Natural killer cell (primary cell): ENCODE results near the gene NAV2. TPM values are rescaled to one million over a fixed set of nuclear protein-coding genes. Genes with fewer than 3 reads are reported as not detected.
A peak's percentile ranks its signal among the peaks of the same experiment; 100 is the strongest.

Experiments used
- ATAC-seq, 3 donors: fragments of 150-1000 bp in 2 of 3; fragments of 200-7000 bp in 1 of 3; cut with Tn5 transposase; 1 replicate in 1 of 3; 2 replicates in 2 of 3; pipeline ENCODE4 v1.10.0; 2021; ENCODE audit warnings: mild to moderate bottlenecking in 2 of 3, moderate library complexity in 2 of 3
- DNase-seq, 2 donors: peaks; one replicate each; pipeline versions ENCODE4 v3.0.0 to v3.0.0-alpha.2; 2013 to 2021; ENCODE audit warnings: mixed read lengths in 1 of 2
- H3K27ac ChIP-seq: one replicate; pipeline ENCODE4 v1.5.1; 2013; ENCODE audit warnings: mild to moderate bottlenecking, low read length
- H3K27me3 ChIP-seq: one replicate; pipeline ENCODE4 v1.6.1; 2013; ENCODE audit warnings: low read length; ENCODE audit not compliant: control insufficient read depth, insufficient read depth
- H3K36me3 ChIP-seq: one replicate; pipeline ENCODE4 v1.6.1; 2013; ENCODE audit warnings: low read length; ENCODE audit not compliant: control insufficient read depth, insufficient read depth
- H3K4me1 ChIP-seq: one replicate; pipeline ENCODE4 v1.6.1; 2013; ENCODE audit warnings: low read length; ENCODE audit not compliant: control insufficient read depth, insufficient read depth
- H3K4me3 ChIP-seq: one replicate; pipeline ENCODE4 v1.5.1; 2013; ENCODE audit warnings: low read length
- H3K9me3 ChIP-seq: one replicate; pipeline ENCODE4 v1.6.1; 2013; ENCODE audit warnings: low read length; ENCODE audit not compliant: control insufficient read depth, insufficient read depth
- H3K27ac Mint-ChIP-seq, 2 donors: one replicate each; pipeline ENCODE4 v1.8.0; 2022; ENCODE audit warnings: mild to moderate bottlenecking in 2 of 2, mixed read lengths in 2 of 2, moderate library complexity in 1 of 2
- H3K27me3 Mint-ChIP-seq, 2 donors: one replicate each; pipeline ENCODE4 v1.8.0; 2022; ENCODE audit warnings: low read depth in 2 of 2, mixed read lengths in 2 of 2
- H3K36me3 Mint-ChIP-seq: one replicate; pipeline ENCODE4 v1.8.0; 2022; ENCODE audit warnings: mixed read lengths
- H3K4me1 Mint-ChIP-seq, 2 donors: one replicate each; pipeline ENCODE4 v1.8.0; 2022; ENCODE audit warnings: mixed read lengths in 2 of 2
- H3K4me3 Mint-ChIP-seq: one replicate; pipeline ENCODE4 v1.8.0; 2022; ENCODE audit warnings: mild to moderate bottlenecking, moderate library complexity, mixed read lengths
- H3K9me3 Mint-ChIP-seq, 2 donors: one replicate each; pipeline ENCODE4 v1.8.0; 2022; ENCODE audit warnings: mixed read lengths in 2 of 2
- WGBS: methylation state at CpG from one replicate; pipeline ENCODE4 v1.1.7; 2013; ENCODE audit warnings: missing lambda C conversion rate; ENCODE audit not compliant: insufficient coverage; 5-methylcytosine and 5-hydroxymethylcytosine counted together
- intact Hi-C: fragments of 100-400 bp; cut with micrococcal nuclease; formaldehyde crosslinking; loops from one replicate; pipeline ENCODE4 v1.14.2; 2022
- total RNA-seq, 4 donors: library from RNA; stranded (reverse); fragments of 120-200 nt in 1 of 4; gene quantifications; one replicate each; pipeline versions ENCODE4 v1.2.3 to v1.2.4, GENCODE V29; 2013 to 2022
- TF ChIP-seq, protein P1 (sequence below): fragments of 200-600 bp; IDR thresholded peaks from one replicate; pipeline ENCODE4 v1.8.0; 2022; ENCODE audit warnings: antibody characterized with exemption

NAV2 gene
- total RNA-seq, 3 donors from 2014 or later (not counting 1 experiment from before 2014, with no cell fraction given), result 0.14 to 1.6 (median 0.43) TPM

GRCh38 chr11:19775622-19776021 is 63.0 kb downstream of the NAV2 start:
- H3K4me3 Mint-ChIP-seq, result no peak overlapping the region
- WGBS, result 80% methylated on average over 4 of the region's 4 CpGs
- no peaks in the 10 kb centered on the region for H3K9me3 Mint-ChIP-seq

DNA sequence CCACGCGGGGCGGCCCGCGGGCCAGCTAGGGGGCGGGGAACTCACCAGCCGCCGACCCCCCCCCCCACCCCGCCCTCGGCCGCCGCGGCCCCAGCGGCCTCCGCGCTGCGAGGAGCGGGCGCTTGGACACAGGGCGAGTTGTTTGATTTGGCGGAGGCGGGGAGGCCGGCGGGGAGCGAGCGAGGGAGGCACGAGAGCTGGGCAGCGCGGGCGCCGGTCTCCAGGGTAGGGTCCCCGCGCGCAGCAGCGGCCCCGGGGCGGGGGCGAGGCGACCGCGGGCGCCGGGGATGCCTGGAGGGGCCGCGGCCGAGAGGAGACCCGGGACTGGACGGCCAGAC is 64.4 kb downstream of the NAV2 start:
- Mint-ChIP-seq H3K4me1 (peaks cover 6 to 11% of the 10 kb centered on the region in 2 donors), H3K4me3 (no peak overlapping the region), H3K36me3 (no peaks in the 10 kb centered on the region), H3K9me3 (no peaks in the 10 kb centered on the region), H3K27me3 (peaks cover 60 to 78% of the 10 kb centered on the region in 2 donors), H3K27ac (no peak overlapping the region)
- intact Hi-C loops, result no loop called here
- H3K9me3 ChIP-seq, result no peaks in the 10 kb centered on the region
- H3K27me3 ChIP-seq, result peaks cover 6% of the 10 kb centered on the region
- H3K27ac ChIP-seq, result no peak overlapping the region
- no peak for DNase-seq
- H3K36me3 ChIP-seq, result no peaks in the 10 kb centered on the region
- ATAC-seq, result no peak
- peaks cover 11% of the 10 kb centered on the region for H3K4me1 ChIP-seq
- H3K4me3 ChIP-seq, result no peak overlapping the region
- 2% methylated on average over 38 of the region's 48 CpGs for WGBS
- TF ChIP-seq, protein P1, sequence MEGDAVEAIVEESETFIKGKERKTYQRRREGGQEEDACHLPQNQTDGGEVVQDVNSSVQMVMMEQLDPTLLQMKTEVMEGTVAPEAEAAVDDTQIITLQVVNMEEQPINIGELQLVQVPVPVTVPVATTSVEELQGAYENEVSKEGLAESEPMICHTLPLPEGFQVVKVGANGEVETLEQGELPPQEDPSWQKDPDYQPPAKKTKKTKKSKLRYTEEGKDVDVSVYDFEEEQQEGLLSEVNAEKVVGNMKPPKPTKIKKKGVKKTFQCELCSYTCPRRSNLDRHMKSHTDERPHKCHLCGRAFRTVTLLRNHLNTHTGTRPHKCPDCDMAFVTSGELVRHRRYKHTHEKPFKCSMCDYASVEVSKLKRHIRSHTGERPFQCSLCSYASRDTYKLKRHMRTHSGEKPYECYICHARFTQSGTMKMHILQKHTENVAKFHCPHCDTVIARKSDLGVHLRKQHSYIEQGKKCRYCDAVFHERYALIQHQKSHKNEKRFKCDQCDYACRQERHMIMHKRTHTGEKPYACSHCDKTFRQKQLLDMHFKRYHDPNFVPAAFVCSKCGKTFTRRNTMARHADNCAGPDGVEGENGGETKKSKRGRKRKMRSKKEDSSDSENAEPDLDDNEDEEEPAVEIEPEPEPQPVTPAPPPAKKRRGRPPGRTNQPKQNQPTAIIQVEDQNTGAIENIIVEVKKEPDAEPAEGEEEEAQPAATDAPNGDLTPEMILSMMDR, result no peak

More at GRCh38 chr11:19775622-19776021, 63.0 kb downstream of the NAV2 start:
- Histone ChIP-seq H3K4me3 (no peak overlapping the region), H3K36me3 (no peaks in the 10 kb centered on the region), H3K27me3 (peaks cover 6% of the 10 kb centered on the region), H3K27ac (no peak overlapping the region), H3K9me3 (no peaks in the 10 kb centered on the region), H3K4me1 (peaks cover 11% of the 10 kb centered on the region)
- TF ChIP-seq, protein P1, result no peak
- Mint-ChIP-seq H3K27ac (no peak overlapping the region), H3K27me3 (peaks cover 62 to 80% of the 10 kb centered on the region in 2 donors), H3K4me1 (peaks cover 6 to 11% of the 10 kb centered on the region in 2 donors), H3K36me3 (no peaks in the 10 kb centered on the region)
- DNase-seq (no peak), ATAC-seq (no peak)
- intact Hi-C loops, result no loop called here

GRCh38 chr11:19777377-19778102 is 64.9 kb downstream of the NAV2 start:
- H3K36me3 Mint-ChIP-seq, result no peaks in the 10 kb centered on the region
- H3K9me3 ChIP-seq, result no peaks in the 10 kb centered on the region
- TF ChIP-seq, protein P1, result no peak
- peak in 1 of 2 donors; percentile 13 for DNase-seq
- peaks cover 11% of the 10 kb centered on the region for H3K4me1 ChIP-seq
- H3K27ac Mint-ChIP-seq, result no peak overlapping the region
- no peak overlapping the region for H3K4me3 ChIP-seq
- peaks cover 6% of the 10 kb centered on the region for H3K27me3 ChIP-seq
- no peaks in the 10 kb centered on the region for H3K9me3 Mint-ChIP-seq
- peaks cover 6 to 11% of the 10 kb centered on the region in 2 donors for H3K4me1 Mint-ChIP-seq
- no peaks in the 10 kb centered on the region for H3K36me3 ChIP-seq
- peak in 1 of 3 donors; percentile 35 for ATAC-seq
- WGBS, result 6% methylated on average over 26 of the region's 29 CpGs
- H3K27me3 Mint-ChIP-seq, result peaks cover 60 to 79% of the 10 kb centered on the region in 2 donors
- no peak overlapping the region for H3K27ac ChIP-seq
- intact Hi-C loops, result no loop called here
- H3K4me3 Mint-ChIP-seq, result no peak overlapping the region

DNA sequence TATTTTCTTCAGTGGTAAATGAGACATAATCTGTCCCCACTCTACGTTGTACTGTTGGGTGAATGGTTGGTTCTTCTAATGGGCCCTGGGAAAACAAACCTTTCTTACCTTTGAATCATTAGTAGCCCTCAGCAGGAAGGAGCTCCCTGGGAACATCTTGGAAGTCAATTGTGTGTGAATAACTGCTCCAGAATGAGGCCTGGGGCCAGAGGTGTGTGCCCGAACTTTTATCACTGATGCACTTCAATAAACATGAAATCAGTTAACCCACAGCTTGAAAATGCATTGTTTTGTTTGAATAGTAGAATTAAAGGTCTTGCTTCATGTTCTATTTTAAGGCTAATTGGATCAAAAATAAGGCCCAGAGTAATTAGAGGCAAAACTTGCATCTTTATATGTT is 67.1 kb downstream of the NAV2 start:
- Mint-ChIP-seq H3K4me1 (peaks cover 6 to 11% of the 10 kb centered on the region in 2 donors), H3K4me3 (no peak overlapping the region), H3K36me3 (no peaks in the 10 kb centered on the region), H3K27ac (no peak overlapping the region), H3K9me3 (no peaks in the 10 kb centered on the region), H3K27me3 (peaks cover 51 to 66% of the 10 kb centered on the region in 2 donors)
- Histone ChIP-seq H3K4me1 (peaks cover 11% of the 10 kb centered on the region), H3K27ac (no peak overlapping the region), H3K4me3 (no peak overlapping the region), H3K27me3 (peaks cover 6% of the 10 kb centered on the region), H3K36me3 (no peaks in the 10 kb centered on the region), H3K9me3 (no peaks in the 10 kb centered on the region)
- TF ChIP-seq, protein P1, result no peak
- ATAC-seq (no peak), DNase-seq (no peak)
- WGBS, result no CpG with 5 or more reads among the region's 2 CpGs
- intact Hi-C loops, result no loop called here
